ENCODE measurements around the gene RALGAPA2. TPM values are rescaled to one million over a fixed set of nuclear protein-coding genes. Genes with fewer than 3 reads are reported as not detected.
A peak's percentile ranks its signal among the peaks of the same experiment; 100 is the strongest.

Gene RALGAPA2
- total and polyA plus RNA-seq, 7 donors, result 8.4 to 23.2 (median 18.5) TPM

DNA sequence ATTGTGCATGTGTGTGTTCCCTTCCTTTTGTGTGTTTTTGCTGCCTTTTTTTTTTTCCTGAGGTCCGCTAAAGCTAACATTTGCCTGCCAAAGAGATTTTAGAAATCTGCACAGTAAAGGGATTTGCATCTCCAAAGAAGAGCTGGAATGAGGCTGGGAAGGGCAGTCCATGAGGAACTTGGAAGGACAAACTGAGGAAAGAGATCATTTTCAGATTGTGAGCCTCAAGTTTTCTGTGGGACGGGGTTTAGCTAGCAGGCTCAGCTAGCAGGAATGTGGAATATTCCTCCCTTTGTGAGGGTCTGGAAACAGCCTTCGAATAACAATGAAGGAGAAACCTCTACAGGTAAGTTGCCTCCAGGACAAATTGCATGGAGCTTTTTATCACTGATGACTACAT, 340.8 kb downstream of the RALGAPA2 start:
- Histone ChIP-seq H3K27ac (no peak overlapping the region), H3K9me3 (no peaks in the 10 kb centered on the region), H3K36me3 (no peaks in the 10 kb centered on the region), H3K4me3 (no peak overlapping the region), H3K27me3 (peaks cover 33 to 83% (median 54%) of the 10 kb centered on the region in 3 donors), H3K4me1 (peaks cover 0 to 30% (median 27%) of the 10 kb centered on the region in 4 donors)
- TF ChIP-seq POLR2A (IDR thresholded peaks at IDR 0.05), result no peak
- no peak for TF ChIP-seq EP300 (IDR thresholded peaks at IDR 0.05)
- no peak for TF ChIP-seq POLR2AphosphoS5 (IDR thresholded peaks at IDR 0.05)
- TF ChIP-seq, protein P1, sequence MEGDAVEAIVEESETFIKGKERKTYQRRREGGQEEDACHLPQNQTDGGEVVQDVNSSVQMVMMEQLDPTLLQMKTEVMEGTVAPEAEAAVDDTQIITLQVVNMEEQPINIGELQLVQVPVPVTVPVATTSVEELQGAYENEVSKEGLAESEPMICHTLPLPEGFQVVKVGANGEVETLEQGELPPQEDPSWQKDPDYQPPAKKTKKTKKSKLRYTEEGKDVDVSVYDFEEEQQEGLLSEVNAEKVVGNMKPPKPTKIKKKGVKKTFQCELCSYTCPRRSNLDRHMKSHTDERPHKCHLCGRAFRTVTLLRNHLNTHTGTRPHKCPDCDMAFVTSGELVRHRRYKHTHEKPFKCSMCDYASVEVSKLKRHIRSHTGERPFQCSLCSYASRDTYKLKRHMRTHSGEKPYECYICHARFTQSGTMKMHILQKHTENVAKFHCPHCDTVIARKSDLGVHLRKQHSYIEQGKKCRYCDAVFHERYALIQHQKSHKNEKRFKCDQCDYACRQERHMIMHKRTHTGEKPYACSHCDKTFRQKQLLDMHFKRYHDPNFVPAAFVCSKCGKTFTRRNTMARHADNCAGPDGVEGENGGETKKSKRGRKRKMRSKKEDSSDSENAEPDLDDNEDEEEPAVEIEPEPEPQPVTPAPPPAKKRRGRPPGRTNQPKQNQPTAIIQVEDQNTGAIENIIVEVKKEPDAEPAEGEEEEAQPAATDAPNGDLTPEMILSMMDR (IDR thresholded peaks at IDR 0.05), result no peak
- intact Hi-C loops (cut with DNase I), result no loop called here
- WGBS, 2 donors, result 27 to 44% methylated on average over 3 of the region's 3 CpGs
- DNase-seq, result no peak

DNA sequence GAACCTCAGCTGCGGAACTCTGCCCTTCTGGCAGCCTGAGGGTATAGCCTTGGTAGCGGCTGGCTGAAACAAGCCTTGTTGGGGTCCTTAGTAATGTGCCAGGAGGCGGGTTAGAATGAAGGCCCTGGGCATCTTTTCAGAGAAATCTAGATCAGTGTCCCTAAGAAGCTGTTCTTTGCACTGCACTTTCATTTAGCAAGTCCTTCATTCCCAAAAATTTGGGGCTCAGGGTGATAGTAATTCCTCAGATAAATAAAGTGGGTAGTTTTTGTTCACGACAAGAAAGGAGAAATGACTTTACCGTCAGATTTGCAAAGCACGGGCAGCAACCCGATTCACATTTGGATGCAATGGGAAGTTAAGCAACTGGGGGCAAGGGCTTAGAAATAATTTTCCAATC, 341.4 kb downstream of the RALGAPA2 start:
- Histone ChIP-seq H3K4me1 (peaks cover 0 to 31% (median 28%) of the 10 kb centered on the region in 4 donors), H3K27me3 (peaks cover 36 to 87% (median 60%) of the 10 kb centered on the region in 3 donors), H3K27ac (no peak overlapping the region), H3K9me3 (no peaks in the 10 kb centered on the region), H3K36me3 (no peaks in the 10 kb centered on the region), H3K4me3 (no peak overlapping the region)
- 18 to 33% methylated on average over 7 of the region's 7 CpGs for WGBS, 2 donors
- TF ChIP-seq POLR2A (IDR thresholded peaks at IDR 0.05), result no peak
- no peak for TF ChIP-seq POLR2AphosphoS5 (IDR thresholded peaks at IDR 0.05)
- TF ChIP-seq, protein P1 (IDR thresholded peaks at IDR 0.05), result no peak
- no peak for TF ChIP-seq EP300 (IDR thresholded peaks at IDR 0.05)
- no peak for DNase-seq
- intact Hi-C loops (cut with DNase I), result no loop called here

DNA sequence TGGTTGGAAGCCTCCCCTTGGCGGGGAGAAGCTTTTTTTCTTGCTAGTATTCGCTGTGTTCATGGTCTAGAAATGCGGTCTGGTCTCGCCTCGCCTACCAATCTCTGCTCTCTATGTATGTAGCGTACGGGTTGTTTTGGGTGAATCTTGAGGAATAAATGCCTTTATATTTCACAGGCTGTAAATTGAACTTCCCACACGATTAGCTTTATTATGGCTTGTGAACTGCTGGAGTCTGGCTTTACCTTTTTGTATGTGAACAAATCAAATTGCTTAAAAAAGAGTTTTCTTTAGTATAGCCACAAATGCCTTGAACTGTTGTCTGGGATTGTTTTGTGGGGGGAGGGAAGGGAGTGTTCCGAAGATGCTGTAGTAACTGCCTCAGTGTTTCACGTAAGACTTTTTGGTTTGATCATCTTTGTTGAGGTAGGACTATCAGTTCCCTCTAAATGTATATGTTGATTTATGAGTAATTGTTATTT, 342.3 kb downstream of the RALGAPA2 start:
- Histone ChIP-seq H3K27ac (no peak overlapping the region), H3K36me3 (no peaks in the 10 kb centered on the region), H3K27me3 (peaks cover 41 to 90% (median 69%) of the 10 kb centered on the region in 3 donors), H3K4me1 (peaks cover 0 to 31% (median 28%) of the 10 kb centered on the region in 4 donors), H3K4me3 (no peak overlapping the region), H3K9me3 (no peaks in the 10 kb centered on the region)
- WGBS, 2 donors, result 12 to 13% methylated on average over 10 of the region's 10 CpGs
- DNase-seq, result no peak
- TF ChIP-seq, protein P1 (IDR thresholded peaks at IDR 0.05), result no peak
- TF ChIP-seq POLR2A (IDR thresholded peaks at IDR 0.05) (no peak), EP300 (IDR thresholded peaks at IDR 0.05) (no peak), POLR2AphosphoS5 (IDR thresholded peaks at IDR 0.05) (no peak)
- intact Hi-C loops (cut with DNase I), result no loop called here

DNA sequence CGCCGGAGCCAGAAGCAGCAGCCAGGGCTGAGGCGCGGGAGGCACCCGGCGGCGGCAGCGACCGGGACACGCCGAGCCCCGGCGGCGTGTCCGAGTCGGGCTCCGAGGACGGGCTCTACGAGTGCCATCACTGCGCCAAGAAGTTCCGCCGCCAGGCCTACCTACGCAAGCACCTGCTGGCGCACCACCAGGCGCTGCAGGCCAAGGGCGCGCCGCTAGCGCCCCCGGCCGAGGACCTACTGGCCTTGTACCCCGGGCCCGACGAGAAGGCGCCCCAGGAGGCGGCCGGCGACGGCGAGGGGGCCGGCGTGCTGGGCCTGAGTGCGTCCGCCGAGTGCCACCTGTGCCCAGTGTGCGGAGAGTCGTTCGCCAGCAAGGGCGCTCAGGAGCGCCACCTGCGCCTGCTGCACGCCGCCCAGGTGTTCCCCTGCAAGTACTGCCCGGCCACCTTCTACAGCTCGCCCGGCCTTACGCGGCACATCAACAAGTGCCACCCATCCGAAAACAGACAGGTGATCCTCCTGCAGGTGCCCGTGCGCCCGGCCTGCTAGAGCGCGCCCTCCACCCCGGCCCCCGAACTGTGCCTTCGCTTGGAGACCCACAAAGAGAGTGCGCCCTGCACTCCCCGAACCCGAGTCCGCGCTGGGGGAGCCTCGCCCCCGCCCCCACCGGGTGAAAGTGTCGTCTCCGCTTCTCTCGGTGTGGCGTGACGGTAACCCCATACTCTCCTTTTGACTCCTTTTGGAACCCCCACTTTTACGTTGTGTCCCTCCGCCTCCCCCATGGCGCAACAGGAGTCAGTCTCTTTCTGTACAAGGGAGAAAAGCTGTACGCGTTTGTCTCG, 343.0 kb downstream of the RALGAPA2 start:
- Histone ChIP-seq H3K36me3 (no peaks in the 10 kb centered on the region), H3K27me3 (peaks cover 44 to 92% (median 76%) of the 10 kb centered on the region in 3 donors), H3K4me1 (peaks cover 0 to 31% (median 28%) of the 10 kb centered on the region in 4 donors), H3K4me3 (peak overlapping the region in 2 of 4 donors; percentile 35 to 40), H3K27ac (no peak overlapping the region), H3K9me3 (no peaks in the 10 kb centered on the region)
- WGBS, 2 donors, result 1 to 2% methylated on average over 86 of the region's 86 CpGs
- intact Hi-C loops (cut with DNase I), result no loop called here
- DNase-seq, result no peak
- TF ChIP-seq EP300 (IDR thresholded peaks at IDR 0.05), result no peak
- no peak for TF ChIP-seq POLR2AphosphoS5 (IDR thresholded peaks at IDR 0.05)
- no peak for TF ChIP-seq POLR2A (IDR thresholded peaks at IDR 0.05)
- TF ChIP-seq, protein P1 (IDR thresholded peaks at IDR 0.05), result no peak
